GM21367 (cell line): ENCODE measurements around the gene RHOF.
"Not testable (repeated sequence)": the region's sequence is repeated elsewhere in the genome, so short reads cannot be mapped to it uniquely, and the experiment has no call there.

ENCODE experiments used
- ATAC-seq: cut with Tn5 transposase; IDR thresholded peaks from one replicate; pipeline ENCODE4 v1.9.1; 2021; ENCODE audit not compliant: unreplicated experiment

Gene RHOF

DNA sequence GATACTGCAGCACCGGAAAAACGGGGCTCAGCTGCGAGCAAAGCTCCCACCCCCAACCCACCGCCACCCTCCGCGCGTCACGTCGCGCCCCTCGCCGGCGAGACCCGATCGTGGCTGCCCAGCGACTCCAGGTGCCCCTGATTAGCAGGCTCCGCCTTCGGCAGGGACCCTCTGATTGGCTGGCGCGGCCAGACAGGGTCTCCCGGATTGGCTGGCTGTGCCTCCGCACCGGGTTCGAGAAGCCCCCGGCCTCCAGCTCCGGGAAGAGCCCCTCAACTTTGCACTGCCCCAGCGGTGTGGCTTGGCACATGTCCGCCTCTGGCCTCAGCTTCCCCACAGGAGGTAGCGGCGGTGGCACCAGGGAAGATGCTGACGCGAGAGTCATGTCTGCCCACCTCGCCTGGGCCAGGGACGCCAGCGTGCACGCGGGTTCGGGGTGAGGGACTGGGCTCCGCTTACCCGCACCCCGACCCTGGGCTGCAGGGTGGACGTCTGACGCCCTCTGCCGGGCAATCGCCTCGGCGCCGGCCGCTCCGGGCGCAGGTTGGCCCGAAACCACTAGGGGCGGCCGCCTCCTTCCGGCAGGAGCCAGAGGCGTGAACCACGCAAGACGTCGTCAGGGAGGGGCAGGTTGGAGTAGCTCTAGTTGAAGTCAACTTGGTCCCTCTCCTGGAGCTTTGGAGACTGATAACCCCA, 498 bp upstream of the RHOF start:
- ATAC-seq, result peak; percentile 36

DNA sequence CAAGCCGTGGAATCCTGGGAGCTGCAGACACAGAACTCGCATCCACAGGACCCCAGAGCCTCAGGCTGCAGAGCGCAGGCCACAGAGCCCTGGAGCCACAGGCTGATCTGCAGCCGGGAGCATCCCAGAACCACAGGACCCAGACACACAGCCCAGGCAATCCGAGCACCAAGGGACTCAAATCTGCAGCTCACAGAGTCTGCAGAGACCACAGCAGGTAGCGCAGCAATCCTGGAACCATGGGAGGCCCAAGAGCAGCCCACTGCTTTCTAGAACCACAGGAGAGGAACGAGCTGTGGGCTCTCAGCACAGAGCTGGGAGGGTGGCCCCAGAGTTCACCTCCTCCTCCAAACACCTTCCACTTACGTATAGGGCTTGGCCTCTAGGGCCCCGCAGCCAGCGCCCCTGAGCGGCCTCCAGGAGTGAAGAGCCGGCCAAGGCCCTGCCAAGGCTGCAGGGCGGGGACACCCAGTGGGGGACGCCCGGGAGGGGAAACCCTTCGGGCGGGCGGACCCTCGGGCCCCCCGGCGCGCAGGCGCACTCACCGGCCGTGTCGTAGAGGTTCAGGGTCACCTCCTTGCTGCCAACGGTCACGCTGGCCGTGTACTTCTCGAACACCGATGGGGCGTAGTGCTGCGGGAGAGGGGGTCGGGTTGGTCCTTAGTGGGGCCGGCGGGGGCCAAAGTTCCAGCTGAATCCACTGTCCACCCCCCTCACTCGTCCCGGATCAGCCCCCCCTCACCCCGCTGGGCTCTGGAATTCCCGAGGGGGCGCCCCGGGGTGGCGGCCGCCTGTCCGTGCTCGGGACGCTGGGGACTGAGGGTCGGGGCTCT, 665 bp downstream of the RHOF start:
- no peak for ATAC-seq

DNA sequence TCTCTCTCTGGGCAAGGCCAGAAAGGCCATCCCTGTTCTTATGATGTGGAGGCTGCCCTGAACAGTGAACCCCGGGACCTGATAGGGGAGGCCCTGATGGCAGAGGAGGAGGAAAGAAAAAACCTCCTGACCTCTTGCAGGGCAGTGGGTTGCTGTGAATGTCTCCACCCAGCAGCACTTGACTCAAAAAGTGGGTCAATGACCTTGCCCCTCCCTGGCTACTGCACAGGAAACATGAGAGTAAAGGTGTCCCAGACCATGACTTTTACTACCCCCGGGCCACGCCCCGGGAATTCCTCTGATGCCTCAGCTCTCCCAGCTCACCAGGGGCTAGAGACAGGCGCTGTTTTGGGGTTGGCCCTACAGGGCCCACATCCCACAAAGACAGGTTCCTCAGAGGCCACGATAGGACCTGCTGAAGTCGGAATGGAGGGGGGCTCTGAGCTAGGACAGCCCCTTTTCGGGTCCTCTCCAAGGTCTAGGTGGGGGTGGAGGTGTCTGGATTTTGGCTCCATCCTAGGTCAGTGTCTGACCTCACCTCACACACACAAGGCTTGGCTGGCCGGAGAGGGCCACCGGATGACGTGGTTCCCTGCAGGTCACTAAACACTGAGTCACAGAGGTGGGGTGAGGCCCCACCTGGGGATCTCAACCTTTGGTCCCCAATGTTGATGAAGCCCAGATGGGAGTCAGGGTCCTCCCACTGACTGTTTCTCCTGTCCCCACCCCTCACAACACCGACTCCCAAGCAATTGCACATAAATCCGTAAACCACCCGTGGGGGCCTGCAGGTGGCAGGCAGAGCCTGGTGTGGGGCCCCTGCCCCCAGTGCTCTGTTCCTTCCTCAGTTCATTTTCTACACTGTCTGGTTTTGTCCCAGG, 1.6 kb downstream of the RHOF start:
- no peak for ATAC-seq

DNA sequence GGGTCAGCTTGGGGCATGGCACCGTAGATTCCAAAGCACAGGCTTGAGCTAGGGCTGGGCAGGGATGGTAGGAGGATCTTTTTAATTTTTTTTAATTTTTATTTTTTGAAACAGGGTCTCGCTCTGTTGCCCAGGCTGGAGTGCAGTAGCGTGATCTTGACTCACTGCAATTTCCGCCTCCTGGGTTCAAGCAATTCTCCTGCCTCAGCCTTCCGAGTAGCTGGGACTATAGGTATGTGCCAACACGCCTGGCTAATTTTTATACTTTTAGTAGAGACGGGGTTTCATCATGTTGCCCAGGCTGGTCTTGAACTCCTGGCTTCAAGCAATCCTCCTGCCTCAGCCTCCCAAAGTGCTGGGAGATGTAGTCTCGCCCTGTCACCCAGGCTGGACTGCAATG, 2.7 kb downstream of the RHOF start:
- ATAC-seq, result not testable (repeated sequence)

DNA sequence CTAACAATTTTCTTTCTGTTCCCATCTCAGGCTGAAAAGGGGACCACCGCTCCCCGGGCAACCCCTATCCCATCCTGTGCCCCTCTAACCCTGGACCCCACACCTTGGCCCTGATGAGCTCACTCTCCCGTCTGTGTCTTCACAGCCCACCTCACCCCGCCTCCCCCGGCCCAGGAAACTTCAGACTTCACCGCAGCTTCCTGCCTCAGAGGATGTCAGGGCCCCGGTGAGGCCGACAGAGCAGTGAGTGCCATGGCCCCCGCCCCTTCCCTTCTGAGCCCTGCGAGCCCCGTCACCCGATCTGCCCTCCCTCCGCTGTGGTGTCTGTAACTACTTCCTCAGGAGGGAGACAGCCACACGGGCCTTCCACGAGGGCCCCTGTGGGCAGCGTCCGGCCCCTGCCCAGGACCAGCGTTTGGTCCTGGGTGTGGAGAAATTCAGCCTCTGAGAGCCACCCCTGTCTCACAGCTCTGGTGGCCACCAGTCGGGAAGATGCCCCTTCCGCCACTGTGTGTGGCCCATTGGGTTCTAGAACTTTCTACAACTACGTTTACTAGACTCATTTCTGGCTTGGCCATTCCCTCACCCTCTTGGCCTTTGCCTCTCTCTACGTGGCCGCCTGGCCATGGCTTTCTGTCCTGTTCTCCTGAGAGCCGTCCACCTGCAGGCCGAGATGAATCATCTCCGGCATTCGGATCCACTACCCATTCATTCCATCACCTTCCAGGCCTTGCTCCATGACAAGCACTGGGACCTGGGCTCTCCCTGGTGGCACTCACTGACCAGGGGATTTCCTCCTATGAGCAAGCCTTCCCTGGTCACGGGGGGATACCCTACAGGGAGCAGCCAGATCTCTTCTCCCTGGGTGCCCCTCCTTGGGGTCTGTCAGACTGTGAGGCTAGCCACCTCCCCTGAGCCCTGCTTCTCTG, 3.4 kb downstream of the RHOF start:
- peak; percentile 34 for ATAC-seq

DNA sequence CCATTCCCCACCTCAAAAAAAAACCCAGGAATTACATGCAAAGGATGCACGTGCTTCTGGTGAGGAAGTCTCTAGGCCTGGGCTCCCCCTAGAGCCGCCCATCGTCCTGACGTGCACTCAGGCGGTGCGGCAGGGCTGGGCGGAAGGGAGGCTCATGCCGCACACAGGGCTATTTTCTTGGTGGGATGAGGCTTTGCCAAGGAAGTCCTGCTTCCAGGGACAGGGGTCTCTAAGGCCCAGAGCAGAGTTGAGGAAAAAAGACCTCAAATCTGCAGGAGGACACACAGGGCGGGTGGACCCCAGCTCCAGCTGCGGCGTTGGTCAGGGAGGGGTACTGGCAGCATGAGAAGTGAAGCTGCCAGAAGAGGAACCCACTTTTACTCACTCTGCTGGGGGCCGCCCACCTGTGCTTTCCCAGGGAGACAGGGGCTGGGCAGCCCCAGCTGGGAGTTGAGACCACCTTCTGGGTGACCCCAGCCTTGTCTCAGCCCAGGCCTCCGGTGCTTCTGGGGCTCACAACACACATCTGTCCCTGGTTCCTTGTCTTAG, 4.2 kb downstream of the RHOF start:
- ATAC-seq, result no peak

DNA sequence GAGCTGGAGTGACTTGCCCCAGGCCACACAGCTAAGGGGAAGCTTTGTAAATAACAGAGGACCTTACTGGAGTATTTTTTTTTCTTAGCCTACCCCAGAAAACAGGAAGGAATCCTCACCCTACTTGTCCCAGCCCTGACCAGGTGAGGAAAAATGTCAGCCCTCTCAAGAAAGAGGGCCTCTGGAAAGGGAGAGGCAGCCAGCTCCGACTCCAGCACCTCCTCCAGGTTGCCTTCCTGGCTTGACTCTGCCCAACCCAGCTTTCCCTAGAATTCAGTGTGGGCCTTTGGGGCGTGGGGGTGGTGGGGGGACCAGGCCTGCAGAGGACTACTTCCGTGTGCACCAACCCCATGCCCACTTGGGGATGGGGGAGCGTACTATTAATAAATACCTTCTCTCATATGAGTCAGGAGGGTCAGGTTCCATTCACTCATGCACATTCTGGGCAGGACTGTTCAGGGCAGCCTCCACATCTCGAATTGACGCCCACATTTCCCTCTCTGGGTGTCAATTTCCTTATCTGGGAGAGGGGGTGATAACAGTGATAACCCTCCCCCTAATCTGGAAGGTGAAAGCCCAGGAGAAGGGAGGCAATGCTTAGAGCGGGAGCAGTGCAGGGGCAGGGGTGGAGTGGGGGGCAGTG, 5.2 kb downstream of the RHOF start:
- ATAC-seq, result no peak

DNA sequence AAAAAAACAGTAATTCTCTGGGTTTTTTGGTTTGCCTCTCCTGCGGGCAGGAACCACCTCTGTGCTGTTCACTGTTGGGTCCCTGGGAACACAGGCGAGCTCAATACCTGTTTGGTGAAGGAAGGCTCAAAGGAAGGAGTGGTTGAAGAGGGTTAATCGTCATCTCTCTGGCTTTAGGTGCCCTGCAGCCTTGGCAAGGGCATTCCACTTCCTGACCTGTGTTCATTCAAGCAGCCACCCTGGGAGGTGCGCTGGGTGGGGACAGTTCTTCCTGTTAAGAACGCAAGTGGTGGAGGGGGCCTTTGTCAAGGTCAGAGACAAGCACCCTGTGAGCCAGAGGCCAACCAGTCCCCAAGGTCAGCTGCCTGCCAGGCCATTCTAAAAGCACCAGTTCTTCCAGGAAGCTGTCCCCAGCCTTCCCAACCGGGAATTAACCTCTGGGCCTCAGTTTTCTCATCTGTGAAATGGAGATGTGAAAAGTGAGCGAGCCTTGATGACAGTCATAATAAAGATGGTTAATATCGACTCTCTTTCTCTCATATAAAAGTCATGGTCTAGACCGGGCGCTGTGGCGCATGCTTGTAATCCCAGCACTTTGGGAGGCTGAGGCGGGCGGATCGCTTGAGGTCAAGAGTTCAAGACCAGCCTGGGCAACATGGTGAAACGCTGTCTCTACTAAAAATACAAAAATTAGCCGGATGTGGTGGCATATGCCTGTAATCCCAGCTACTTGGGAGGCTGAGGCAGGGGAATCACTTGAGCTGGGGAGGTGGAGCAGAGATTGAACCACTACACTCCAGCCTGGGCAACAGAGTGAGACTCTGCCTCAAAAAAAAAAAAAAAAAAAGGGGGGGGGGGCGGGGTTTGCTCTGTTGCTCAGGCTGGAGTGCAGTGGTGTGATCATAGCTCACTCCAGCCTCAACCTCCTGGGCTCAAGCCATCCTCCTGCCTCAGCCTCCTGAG, 6.1 kb downstream of the RHOF start:
- no peak for ATAC-seq

DNA sequence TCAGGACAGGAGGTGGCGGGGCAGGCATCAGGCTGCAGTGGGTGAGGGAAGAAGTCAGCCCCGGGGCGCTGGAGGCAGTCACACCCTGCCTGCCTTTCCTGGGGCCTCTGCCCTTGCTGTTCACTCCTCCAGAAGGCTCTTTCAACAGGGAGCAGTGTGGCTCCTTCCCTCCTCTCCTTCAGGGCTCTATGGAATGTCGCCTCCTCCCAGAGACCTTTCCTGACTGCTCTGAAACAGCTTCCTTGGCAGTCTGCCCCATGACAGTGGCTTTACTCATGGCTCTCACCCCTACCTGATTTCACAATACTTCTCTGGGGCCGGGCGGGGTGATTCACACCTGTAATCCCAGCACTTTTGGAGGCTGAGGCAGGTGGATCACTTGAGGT, 7.1 kb downstream of the RHOF start:
- no peak for ATAC-seq

DNA sequence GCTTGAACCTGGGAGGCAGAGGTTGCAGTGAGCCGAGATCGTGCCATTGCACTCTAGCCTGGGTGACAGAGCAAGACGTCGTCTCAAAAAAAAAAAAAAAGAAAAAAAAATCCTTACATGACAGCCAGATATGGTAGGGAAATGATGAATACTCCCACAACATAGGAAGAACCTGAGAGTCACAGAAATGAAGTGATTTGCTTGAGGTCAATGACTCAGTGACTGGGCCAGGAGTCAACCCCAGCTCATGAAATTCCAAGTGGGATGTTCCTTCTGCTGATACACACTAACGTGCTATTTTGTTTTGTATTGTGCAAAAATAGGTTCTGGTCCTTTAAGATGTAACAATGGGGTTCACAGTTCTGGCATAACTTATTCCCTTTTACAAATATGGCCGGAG, 9.0 kb downstream of the RHOF start:
- no peak for ATAC-seq

DNA sequence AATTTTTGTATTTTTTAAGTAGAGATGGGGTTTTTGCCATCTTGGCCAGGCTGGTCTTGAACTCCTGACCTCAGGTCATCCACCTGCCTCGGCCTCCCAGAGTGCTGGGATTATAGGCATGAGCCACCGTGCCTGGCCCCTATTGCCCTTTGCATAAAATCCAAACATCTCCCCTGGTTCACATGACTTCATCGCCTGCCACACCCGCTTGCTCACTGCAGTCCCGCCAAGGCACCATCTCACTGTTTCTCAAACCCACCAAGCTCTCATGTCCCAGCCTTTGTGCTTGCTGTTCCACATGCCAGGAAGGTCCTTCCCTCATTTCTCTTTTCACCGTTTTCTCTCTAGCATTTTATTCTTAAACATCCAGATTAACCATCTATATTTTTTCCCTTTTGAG, 9.7 kb downstream of the RHOF start:
- ATAC-seq, result no peak

DNA sequence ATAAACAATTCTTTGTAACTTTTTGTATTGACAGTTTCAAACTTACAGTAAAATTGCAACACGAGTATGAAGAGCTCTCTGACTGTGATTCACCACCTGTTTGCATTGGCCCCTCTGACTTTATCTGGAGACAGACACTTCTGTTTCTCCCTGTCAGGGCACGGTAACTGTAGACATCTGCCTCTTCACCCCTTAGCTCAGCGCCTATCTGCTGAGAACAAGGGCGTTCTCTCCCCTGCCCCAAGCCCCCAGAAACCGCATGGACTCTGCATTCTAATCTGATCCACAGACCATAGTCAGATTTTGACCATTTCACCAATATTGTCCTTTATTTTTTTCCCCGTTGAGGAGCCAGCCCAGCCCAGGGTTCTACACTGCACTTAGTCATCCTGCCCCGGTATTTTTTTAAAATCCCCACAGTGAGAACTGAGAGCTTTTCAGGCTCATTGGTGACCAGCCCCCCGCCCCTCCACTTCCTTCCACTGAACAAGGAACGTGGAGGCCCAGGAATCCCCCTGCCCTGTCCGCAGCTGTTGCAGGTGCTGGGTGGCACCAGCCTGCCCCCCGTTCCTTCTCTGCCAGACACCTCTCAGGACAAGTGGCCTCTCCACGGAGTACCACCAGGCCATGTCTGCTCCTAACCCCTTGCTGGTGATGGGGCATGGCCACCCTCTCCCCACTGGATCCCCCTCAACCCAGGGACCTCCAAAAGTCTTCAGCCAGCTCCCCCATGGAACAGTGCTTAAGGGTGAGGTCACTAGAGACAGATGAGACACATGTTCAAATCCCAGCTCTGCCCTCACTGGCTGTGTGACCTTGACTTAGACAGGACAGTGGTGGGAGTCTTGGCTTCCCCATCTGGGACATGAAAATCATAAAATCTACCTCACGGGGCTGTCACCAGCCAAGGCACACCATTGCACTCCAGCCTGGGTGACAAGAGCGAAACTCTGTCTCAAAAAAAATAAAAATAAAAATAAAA, 11.2 kb downstream of the RHOF start:
- no peak for ATAC-seq

DNA sequence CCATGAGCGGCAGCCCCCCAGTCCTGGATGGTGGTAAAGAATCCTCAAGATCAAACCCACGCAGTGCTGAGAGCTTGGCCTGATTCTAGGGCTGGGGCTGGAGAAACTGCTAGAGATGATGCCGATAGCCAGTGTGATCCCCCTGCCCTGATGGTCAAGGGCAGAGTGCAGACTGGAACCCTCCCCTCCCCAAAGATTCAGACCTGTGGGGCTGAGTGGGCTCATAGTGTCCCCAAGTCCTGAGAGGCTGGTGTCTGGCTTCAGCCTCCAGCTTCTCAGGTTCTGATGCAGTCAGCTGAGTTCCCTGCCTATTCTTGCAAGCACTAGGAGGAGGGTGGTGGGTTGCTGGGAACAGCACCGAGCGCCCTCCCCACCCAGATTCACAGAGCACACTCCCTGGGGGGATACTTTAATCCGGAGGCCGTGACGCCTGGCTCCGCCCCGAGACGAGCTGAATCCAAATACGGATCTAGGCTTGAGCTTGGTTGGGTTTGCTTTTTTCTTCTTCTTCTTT, 11.9 kb downstream of the RHOF start:
- ATAC-seq, result no peak

DNA sequence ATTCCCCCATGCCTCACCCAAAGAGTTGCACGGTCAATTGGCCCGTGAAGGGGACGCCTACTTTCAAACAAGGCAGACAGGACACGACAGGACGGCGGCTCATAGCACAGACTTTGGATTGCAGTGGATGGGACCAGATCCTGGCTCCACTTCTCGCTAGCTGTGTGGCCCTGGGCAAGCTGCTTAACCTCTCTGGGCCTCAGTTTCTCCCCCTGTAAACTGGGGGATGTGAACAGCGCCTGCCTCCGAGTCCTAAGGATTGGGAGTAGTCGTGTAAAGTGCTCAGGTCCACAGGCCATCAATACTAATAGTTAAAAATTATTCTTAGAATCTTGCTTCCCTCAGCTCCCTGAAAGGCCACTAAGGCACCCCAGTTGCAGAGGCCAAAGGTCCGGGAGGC, 13.1 kb downstream of the RHOF start:
- no peak for ATAC-seq

DNA sequence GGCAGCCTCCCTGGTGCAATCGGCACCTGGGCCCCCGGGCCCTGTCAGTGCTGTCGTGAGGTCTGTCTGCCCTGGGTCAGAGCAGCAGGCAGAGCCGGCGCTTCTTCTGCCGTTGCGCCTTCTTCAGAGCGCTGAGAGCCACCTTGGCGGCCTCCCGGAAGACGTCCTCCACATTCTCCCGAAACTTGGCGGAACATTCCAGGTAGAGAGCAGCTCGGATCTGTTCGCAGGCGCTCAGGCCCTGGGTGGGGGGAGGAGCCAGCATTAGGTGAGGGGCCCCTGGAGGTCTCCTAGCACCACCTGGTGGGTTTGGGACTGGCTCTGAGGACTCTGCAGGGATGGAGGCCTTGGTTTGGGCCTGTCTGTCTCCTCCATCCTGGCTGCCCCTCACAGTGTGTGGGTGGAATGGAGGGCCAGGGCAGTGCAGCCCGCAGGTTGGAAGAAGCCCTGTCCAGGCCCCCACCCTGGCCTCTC, 14.0 kb downstream of the RHOF start:
- no peak for ATAC-seq

DNA sequence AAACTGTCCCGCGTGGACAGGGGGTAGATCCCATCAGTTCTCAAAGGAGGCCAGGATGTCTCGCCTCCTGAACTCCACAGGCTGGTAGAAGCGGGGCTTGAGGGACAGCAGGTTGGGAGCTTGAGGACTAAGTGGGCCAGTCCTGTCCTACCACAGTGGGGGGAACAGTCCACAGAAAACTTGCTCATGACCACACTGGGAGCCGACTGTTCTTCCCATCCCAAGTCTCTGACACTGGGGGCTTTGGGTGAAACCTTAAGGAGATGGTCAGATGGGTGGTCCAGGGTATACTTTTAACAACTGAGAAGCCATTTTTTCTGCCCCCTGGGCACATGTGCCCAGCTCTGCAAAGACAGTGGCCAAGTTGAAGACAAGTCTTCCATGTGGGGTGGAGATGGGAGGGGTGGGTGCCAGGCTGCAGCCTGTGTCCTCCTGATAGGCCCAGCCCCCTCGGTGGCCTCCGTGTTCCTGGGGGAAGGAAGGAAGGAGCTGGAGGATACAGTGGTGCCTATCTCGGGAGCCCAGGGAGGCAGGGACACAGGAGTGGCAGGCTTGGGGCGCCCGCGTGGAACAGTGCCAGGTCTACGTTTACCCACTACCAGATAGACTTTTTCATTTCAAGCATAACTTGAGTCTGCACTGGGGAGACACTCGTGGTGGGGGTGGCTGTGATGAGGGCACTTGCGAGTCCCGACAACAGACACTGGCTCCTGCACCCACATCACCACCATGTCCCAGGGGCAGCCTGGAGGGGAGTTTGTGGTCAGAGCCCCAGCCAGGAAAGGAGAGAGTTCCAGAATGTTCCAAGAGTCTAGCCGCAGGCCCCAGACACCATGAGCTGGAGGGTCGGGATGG, 14.7 kb downstream of the RHOF start:
- ATAC-seq, result no peak
